Fibroblast of villous mesenchyme (primary cell): ENCODE measurements around the gene CNTD1. TPM values are rescaled to one million over a fixed set of nuclear protein-coding genes. Genes with fewer than 3 reads are reported as not detected.
"Not testable (repeated sequence)": the region's sequence is repeated elsewhere in the genome, so short reads cannot be mapped to it uniquely, and the experiment has no call there.

Experiments
- DNase-seq: peaks from one replicate; pipeline ENCODE4 v3.0.0-alpha.2; 2010; ENCODE audit warnings: low read depth
- H3K4me3 ChIP-seq: 2 replicates; pipeline ENCODE4 v1.5.1; 2011; ENCODE audit warnings: low read depth, mild to moderate bottlenecking, low read length
- total RNA-seq: library from RNA; depleted of rRNA; stranded (reverse); fragments of >200 nt; gene quantifications from 2 replicates; pipeline ENCODE4 v1.2.3, GENCODE V29; 2012
- TF ChIP-seq, protein P1 (sequence below): IDR thresholded peaks from 2 replicates; pipeline ENCODE4 v1.5.1; 2012; ENCODE audit warnings: low read depth, mild to moderate bottlenecking, low read length; ENCODE audit not compliant: insufficient read depth

The CNTD1 gene
- total RNA-seq, 1 donor = not detected

DNA sequence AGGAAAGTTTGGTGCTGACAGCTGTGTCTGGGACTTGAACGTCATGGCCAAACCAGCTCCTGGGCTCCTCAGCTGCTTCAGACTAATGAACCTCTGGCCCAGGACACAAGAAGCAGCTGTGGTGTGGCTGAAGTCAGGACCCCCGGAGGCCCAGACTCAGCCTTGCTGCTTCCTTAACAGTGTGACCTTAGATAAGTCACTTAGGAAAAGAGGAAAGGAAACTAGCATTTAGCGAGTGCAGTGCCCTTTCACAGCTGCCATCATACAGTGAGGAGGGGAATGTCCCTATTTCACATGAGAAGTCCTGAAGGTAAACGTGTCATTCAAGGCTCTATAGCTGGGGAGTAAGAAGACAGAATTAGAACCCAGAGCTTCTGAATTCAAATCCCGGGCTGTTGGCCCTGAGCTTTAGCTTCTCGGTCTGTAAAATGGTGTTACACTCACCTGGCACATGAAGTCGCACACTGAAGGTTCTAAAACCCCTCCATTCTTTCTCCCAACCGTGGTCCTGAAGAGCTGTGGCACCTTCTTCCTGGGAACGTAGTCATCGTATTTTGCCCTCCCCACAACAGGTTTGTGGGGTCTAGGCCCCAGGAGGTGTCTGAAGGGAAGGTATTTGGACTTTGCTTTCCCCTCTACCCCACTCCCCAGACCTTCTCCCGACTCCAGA is 38.5 kb upstream of the CNTD1 start:
- TF ChIP-seq, protein P1, sequence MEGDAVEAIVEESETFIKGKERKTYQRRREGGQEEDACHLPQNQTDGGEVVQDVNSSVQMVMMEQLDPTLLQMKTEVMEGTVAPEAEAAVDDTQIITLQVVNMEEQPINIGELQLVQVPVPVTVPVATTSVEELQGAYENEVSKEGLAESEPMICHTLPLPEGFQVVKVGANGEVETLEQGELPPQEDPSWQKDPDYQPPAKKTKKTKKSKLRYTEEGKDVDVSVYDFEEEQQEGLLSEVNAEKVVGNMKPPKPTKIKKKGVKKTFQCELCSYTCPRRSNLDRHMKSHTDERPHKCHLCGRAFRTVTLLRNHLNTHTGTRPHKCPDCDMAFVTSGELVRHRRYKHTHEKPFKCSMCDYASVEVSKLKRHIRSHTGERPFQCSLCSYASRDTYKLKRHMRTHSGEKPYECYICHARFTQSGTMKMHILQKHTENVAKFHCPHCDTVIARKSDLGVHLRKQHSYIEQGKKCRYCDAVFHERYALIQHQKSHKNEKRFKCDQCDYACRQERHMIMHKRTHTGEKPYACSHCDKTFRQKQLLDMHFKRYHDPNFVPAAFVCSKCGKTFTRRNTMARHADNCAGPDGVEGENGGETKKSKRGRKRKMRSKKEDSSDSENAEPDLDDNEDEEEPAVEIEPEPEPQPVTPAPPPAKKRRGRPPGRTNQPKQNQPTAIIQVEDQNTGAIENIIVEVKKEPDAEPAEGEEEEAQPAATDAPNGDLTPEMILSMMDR = no peak
- no peak for DNase-seq

DNA sequence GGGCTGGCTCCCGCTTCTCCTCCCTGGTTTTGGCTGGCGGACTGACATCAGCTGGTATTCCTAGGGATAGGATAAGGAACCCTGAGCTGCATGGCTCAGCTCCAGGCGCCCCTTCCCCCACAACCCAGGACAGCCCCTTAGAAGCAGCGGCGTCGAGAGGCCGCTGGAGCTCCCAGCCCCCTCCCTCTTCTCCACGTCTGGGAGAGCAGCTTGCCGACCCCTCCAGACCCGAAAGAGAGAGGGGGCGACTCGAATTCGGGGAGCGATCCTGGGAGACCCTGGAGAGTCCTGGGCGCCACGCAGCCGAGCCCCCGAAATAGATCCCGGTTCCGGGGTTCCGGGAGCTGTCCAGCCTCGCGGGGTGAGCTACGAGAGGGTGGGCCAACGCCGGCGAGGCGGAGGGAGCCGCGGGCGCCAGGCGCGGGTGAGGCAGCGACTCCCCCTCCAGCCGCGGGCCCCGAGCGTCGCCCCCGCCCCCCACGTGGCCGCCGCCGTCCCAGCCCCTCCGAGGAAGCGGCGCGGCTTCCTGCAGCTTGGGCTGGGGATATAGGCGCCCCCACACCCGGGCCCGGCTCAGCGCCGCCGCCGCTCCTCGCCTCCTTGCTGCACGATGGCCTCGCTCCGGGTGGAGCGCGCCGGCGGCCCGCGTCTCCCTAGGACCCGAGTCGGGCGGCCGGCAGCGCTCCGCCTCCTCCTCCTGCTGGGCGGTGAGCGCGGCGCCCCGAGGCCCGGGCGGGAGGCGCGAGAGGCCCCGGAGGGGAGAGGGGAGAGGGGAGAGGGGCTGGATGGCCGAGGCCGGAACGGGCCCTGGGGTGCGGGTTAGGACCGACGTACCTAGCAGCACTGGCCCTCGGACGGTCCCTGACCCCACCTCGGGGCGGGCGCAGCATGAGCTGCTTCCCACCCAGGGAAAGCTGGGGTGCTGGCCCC is 37.7 kb upstream of the CNTD1 start, which contains the start of gene RAMP2:
RAMP2 (plus strand) TSS at position 576 of the 930 bp plus-strand sequence; CDS start at position 611, 35 bp downstream.
- peak within 1 kb of the TSS; percentile 50 for H3K4me3 ChIP-seq
- DNase-seq = no peak

More for the DNA sequence above, 38.5 kb upstream of the CNTD1 start:
- H3K4me3 ChIP-seq = no peak overlapping the region

DNA sequence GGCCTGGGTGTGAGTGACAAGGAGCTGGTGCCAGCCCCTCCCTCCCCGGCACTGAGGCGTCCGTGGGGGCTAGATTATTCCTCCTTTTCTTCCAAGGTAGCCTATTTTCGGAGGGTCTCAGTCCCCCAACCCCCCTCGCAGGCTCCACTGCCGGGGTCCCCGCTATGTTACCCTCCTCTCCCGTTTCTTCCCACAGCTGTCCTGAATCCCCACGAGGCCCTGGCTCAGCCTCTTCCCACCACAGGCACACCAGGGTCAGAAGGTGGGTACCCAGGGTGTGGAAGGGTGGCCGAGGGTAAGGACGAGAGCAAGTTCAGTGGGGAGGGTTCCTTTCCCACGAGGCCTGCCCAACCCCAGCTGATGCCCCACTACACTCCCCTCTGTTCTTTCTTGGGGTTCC is 37.0 kb upstream of the CNTD1 start:
- peak overlapping the region; percentile 50 for H3K4me3 ChIP-seq
- TF ChIP-seq, protein P1 = no peak

More for the DNA sequence above, 37.7 kb upstream of the CNTD1 start, which contains the start of gene RAMP2:
- TF ChIP-seq, protein P1 = no peak

DNA sequence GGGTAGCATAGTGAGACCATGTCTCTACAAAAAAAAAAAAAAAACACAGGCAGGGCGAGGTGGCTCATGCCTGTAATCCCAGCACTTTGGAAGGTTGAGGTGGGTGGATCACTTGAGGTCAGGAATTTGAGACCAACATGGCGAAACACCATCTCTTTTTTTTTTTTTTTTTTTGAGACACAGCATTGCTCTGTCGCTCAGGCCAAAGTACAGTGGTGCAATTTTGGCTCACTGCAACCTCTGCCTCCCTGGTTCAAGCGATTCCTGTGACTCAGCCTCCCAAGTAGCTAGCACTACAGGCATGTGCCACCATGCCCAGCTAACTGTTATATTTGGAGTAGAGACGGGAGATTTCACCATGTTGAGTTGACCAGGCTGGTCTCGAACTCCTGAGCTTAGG is 32.5 kb upstream of the CNTD1 start:
- TF ChIP-seq, protein P1 = no peak
- no peak overlapping the region for H3K4me3 ChIP-seq
- DNase-seq = no peak

More for the DNA sequence above, 37.0 kb upstream of the CNTD1 start:
- DNase-seq = no peak

DNA sequence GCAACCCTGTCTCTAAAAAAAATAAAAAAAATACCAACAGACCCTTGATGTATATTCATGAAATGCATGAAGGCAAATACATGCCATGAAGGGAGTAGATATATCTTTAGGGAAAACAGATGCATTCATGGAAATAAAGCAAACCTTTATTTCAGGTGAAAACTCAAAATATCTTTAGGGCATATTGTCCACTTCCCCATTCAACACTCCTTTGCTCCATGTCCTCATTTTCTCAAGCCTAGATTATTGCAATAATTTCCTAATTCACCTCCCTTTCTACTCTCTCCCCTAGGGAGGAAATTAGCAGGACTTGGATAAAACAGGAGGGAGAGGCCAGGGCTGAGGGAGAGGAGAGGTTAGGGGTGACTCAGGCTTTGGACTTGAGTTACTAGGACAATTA is 31.1 kb upstream of the CNTD1 start:
- DNase-seq = no peak
- H3K4me3 ChIP-seq = no peak overlapping the region
- TF ChIP-seq, protein P1 = no peak

DNA sequence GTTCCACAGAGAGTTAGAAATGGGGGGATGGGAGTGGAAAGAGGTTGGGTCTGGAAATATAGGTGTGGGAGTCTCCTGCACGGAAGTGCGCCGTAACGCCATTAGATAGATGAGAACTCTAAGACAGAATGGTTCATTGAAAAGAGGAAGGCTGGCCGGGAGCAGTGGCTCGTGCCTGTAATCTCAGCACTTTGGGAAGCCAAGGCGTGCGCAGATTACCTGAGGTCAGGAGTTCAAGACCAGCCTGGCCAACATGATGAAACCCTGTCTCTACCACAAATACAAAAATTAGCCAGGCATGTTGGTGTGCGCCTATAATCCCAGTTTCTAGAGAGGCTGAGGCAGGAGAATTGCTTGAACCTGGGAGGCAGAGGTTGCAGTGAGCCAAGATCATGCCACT is 30.7 kb upstream of the CNTD1 start:
- DNase-seq, H3K4me3 ChIP-seq: not testable (repeated sequence)

DNA sequence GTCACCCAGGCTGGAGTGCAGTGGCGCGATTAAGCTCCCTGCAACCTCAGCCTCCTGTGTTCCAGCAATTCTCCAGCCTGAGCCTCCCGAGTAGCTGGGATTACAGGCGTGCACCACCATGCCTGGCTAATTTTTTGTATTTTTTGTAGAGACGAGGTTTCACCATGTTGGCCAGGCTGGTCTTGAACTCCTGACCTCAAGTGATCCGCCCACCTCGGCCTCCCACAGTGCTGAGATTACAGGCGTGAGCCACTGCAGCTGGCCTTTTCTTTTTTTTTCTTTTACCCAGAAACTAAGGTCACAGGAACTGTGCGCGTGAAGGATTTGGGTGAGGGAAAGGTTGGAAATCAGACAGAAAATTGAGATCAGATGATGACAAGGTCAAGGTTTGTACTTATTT is 28.7 kb upstream of the CNTD1 start:
- not testable (repeated sequence) for H3K4me3 ChIP-seq, DNase-seq

DNA sequence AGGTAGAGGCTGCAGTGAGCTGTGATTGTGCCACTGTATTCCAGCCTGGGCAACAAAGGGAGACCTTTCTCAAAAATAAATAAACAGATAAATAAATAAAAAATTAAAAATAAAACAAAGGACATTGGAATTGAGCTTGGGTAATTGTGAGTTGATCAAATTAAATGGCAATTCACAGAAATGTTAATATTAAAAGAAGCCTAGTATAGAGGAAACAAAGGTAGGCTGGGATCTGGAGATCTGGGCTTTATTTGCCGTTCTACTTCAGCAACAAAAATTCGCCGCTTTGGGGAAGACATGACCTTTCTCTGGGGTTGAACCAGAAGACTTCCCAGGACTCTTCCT is 25.7 kb upstream of the CNTD1 start:
- TF ChIP-seq, protein P1 = no peak

More for the DNA sequence above, 25.7 kb upstream of the CNTD1 start:
- no peak for DNase-seq
- peak overlapping the region; percentile 91 for H3K4me3 ChIP-seq
